Activated T-helper 1 cell treated with Interleukin-2 at 50 U/mL for 16 hours (primary cell): Measurements from ENCODE around the gene LY6G5B.

Experiments used
- DNase-seq: peaks from one replicate; pipeline ENCODE4 v3.0.0-alpha.2; 2020; ENCODE audit warnings: low read depth

Gene LY6G5B

DNA sequence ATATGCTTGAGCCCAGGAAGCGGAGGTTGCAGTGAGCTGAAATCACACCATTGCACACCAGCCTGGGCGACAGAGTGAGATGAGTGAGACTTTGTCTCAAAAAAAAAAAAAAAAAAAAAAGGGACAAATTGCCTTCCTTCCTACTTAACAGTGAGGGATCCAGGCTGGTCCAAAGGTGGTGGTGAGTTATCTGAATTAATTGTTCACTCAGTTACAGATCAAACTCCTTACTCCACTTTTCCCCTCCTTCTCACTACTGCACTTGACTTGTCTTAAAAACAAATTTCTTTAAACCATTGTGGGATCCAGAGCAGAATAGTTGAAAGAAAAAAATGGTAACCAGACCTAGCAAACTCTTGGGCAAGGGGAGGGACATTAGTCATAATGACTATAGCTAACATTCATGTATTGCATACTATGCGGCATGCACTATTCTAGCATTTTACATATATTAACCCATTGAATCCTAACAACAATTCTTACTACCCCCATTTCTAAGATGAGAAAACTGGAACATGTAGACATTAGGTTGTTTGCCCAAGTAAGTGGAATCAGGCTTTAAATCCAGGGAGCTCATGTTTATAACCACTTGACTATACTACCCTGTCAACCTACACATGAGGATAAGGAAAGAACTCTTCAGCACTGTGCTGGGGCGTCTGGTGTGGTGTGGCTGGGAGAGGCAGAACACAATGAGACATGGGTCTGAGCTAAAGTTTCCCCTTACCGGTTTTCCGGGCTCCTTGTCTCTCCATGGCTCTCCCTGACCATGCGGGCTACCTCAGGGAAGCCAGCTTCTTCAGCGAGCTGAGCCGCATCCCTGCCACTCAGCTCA, 6.4 kb upstream of the LY6G5B start:
- DNase-seq, result no peak

GRCh38 chr6:31663961-31664789, 5.6 kb upstream of the LY6G5B start:
- no peak for DNase-seq

DNA sequence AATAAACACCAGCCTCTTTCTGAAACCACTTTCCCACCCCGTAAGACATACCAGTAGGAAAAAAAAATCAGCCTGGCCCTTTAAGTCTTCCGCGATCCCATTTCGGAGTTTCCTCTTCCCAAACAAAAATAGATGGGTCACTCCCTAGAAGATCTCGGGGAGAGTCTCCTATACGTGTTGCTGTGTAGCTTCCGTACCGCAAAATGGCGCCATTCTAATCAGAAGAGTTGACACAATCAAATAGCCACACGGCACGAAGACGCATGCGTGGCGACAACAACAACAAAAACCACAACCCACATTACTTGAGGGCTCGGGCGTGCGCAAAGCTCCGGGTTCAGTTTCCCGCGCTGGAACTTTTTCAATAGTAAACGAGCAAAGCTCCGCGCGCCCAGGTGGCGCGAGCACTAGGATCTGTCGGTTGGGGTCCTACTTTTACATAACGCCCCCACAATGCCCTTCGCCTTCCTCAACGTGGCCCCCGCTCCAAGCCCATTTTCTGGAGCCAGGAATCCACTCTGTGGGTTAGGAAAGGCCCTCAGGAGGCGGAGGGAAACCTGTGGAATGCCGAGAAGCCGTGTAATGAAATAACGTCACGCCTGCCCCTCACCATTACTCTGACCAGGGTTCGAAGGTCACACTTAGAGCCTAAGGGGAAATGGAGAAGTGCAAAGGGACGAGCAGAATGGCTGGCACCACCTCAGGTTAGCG, 4.8 kb upstream of the LY6G5B start, which contains the start of gene GPANK1:
Gene GPANK1 (minus strand): TSS at position 208 of the 711 bp plus-strand sequence. CDS start 519 bp downstream, outside the sequence.
- DNase-seq, result peak; percentile 83

- DNase-seq, result peak; percentile 97
These were observed 4.1 kb upstream of the LY6G5B start, which contains the start of gene CSNK2B for GRCh38 chr6:31665501-31666336. CSNK2B (plus strand) TSS chr6:31666080; CDS start chr6:31666832, 752 bp downstream.

DNA sequence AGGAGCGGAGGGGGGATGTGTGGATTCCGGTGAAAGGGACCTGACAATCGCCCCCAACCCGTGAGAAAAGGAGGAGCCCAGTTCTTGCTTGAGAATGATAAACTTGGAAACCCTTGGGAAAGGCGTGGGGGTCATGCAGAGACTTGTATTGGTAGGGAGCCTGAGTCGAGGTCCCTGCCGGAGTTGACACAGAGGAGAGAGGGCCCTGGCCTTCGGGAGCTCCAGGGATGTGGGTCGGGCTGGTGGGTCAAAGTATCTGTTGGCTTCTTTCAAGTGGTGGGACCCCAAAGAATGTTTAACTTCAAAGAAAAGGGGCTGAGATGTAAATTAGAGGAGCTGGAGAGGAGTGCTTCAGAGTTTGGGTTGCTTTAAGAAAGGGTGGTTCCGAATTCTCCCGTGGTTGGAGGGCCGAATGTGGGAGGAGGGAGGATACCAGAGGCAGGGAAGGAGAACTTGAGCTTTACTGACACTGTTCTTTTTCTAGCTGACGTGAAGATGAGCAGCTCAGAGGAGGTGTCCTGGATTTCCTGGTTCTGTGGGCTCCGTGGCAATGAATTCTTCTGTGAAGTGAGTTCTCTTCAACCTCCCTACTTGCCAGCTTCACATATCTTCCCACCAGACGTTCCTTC, 3.3 kb upstream of the LY6G5B start:
- DNase-seq, result no peak

- DNase-seq, result no peak
These were observed 6.6 kb downstream of the LY6G5B start for GRCh38 chr6:31676322-31676903.

DNA sequence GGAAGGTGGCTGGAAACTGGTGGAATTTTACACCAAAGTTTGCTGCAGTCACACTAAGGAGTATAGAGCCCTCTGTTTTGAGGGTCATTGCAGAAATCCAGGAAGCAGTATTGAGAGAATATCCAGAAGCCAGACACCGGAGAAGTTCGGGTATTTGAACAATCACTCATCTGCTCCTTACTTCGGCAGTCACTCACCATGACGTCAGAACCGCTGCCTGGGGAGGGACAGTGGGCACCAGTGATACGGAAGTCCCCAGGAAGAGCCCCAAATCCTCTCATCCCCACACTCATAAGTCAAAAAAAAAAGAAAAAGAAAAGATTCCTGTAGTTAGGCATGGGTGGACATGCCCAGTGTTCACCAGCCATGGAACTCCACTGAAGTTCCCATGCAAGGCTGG, 7.1 kb downstream of the LY6G5B start:
- DNase-seq, result no peak

DNA sequence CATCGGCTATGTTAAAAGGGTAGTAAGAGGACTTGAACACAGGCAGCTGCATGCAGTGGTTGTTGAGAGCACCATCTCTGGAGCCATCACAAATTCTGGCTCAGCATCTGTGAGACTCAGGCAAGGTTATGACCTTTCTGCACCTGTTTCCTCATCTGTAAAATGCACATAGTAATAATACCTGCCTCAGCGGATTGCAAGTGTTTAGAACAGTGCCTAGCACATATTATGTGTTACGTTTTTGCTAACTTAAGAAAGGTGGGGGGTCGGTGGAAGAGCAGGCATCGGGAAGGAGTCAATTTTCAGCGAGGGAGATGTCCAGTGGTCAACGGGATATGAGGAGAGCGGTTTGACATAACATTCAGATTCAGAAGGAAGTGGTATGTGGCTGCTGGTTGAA, 8.2 kb downstream of the LY6G5B start:
- DNase-seq, result no peak

- DNase-seq, result peak; percentile 38
These were observed 10.7 kb downstream of the LY6G5B start, which contains the start of gene LY6G5C for GRCh38 chr6:31680226-31681134. LY6G5C (minus strand) TSS chr6:31681067; CDS start chr6:31680373, 694 bp downstream.

- peak; percentile 31 for DNase-seq
These were observed 11.4 kb downstream of the LY6G5B start for GRCh38 chr6:31681135-31681671.

- DNase-seq, result no peak
These were observed 13.8 kb downstream of the LY6G5B start for GRCh38 chr6:31683591-31683990.

DNA sequence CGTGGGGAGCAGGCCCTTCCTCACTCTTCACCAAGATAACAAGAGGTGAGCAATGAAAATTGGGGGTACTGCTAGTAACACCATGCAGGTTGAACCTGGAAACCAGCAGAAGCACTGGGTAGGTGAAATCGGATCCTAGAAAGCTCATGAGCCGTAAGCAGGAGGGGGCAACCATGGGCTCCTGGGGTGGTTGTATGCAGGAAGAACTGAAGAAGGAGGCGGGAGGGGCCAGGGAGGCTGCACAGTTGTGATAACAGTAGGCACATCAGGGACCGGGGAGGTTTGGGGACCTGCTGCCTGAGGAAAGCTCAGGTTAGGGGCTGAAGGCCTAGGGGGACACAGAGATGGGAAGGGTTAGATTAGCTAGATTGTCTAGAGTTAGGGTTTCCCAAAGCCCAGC, 16.7 kb downstream of the LY6G5B start:
- DNase-seq, result no peak

DNA sequence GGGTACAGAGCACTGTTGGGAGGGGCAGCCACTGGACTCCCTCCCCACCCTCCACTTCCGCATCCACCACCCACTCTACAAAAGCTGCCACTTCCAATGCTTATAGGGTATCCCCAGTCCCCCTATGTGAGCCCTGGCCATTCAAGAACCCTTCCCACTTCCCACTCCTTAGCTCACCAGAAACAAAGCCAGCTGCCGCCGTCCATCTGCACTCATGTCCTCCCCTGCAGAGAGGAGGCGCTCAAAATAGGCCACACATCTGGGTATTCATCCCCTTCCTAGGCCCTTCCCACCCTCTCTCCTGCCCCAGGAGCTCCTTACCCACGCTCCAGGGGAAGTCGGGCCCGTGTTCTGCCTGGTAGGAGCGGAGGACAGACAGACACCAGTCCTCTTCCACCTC, 17.5 kb downstream of the LY6G5B start:
- DNase-seq, result no peak

- no peak for DNase-seq
These were observed 18.3 kb downstream of the LY6G5B start for GRCh38 chr6:31687860-31688693.

DNA sequence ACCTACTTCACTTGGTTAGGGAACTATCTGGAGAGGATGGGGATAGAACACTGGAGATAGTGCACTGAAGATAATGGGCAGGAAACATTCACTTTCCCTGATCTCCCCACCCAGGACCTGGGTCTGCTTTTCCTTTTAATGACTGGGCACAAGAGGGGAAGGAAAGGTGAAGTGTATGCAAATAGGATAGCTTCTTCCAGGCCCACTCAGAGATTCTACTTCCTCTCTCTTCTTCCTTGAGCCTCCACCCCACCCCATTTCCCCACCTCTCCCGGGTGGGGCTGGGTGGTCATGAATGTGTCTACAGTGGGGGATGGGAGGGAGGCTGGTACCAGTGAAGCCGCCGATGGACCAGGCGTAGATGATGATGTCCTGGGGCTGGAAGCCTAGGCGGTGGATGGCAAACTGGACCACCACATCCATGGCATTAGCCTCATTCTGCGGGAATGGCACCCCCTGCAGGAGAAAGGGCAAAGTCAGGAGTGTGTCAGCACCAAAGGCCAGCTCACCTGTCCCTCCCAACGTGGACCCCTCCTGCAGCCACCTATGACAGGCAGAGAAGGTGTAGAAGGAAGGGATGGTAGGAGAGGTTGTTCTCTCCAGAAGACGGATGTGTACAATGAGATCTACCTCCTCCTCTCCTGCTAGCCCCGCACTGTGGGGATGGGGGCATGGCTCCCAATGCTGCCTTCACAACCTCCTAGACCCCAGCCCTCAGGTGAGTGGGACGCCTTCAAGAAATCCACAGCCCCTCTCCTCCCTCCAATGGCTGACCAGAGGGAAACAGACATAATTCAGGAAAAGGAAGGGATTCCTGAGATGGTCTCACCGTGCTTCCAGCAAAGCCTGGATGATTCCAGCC, 19.7 kb downstream of the LY6G5B start:
- DNase-seq, result no peak

DNA sequence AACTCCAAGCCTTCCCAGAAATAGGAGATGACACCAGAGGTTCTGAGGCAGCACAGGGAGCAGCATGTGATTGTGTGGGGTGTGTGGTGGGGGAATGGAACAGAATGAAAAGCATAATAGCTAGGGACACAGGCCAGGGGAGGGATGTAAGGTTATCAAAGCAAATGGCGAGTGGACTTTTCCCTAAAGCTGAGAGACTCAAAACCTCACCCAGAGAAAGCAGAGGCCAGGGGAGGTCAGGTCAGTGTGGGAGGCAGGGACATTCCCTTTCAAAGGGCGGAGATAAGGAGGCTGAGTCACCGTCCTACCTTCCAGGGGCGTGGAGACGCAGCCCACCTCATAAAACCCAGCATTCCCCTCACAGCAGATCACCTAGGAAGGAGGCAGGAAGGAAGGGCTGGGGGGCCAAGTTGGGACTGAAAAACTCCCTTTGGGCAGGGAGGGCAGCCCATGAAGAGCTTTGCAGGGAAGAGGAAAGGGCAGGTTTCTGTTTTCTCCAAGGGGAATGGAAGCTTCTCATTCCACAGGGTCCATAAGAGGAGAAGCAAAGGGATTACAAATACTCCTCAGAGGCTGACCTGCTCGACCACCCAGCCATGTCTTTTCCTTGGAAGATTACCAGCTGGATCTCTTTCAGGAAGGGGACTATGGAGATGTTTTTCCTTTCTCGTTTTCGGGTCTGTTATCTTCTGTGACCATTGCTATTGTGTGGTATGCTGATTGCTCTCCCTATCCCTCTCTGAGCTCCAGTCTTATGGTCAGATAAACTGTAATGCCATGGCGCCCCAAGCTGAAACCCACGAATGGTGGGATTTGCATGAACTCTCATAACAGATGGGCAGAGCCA, 20.7 kb downstream of the LY6G5B start:
- DNase-seq, result no peak
